H1 (cell line): ENCODE data around the gene CHMP6. TPM values are rescaled to one million over a fixed set of nuclear protein-coding genes. Genes with fewer than 3 reads are reported as not detected.

ENCODE experiments used
- CHD1 ChIP-seq: IDR thresholded peaks from 2 replicates; pipeline ENCODE4 v1.6.1; 2012; ENCODE audit warnings: low read depth, low read length, improper control_type of control experiment
- JUND ChIP-seq: IDR thresholded peaks from 2 replicates; pipeline ENCODE4 v1.6.1; 2011; ENCODE audit warnings: mild to moderate bottlenecking, improper control_type of control experiment, low read length
- MAFK ChIP-seq: IDR thresholded peaks from 2 replicates; pipeline ENCODE4 v1.6.1; 2012; ENCODE audit warnings: low read depth, mild to moderate bottlenecking, improper control_type of control experiment, low read length
- RNF2 ChIP-seq: fragments of 200-900, 300-1000 bp; sonication (generic); IDR thresholded peaks from 2 replicates; pipeline ENCODE4 v1.7.1; 2016; ENCODE audit warnings: borderline replicate concordance, low read depth, mild to moderate bottlenecking, antibody characterized with exemption, low read length; ENCODE audit not compliant: poor library complexity, severe bottlenecking; ENCODE audit errors: missing control alignments
- SIN3A ChIP-seq, 2 experiments: IDR thresholded peaks in 1 of 2; conservative IDR thresholded peaks in 1 of 2; 2 replicates each; pipeline ENCODE4 v1.6.1; 2011 to 2012; ENCODE audit warnings: low read length in 2 of 2, improper control_type of control experiment in 1 of 2, low read depth in 1 of 2, mild to moderate bottlenecking in 1 of 2
- TAF1 ChIP-seq: IDR thresholded peaks from 2 replicates; pipeline ENCODE4 v1.6.1; 2011; ENCODE audit warnings: mild to moderate bottlenecking, low read depth, low read length
- polyA plus RNA-seq, 7 experiments: library from polyadenylated mRNA; depleted of rRNA in 3 of 7; stranded (reverse) in 5 of 7; unstranded in 2 of 7; fragments of >200 nt in 5 of 7; fragments of 200-250 nt in 2 of 7; gene quantifications; 1 replicate in 5 of 7; 2 replicates in 1 of 7; 4 replicates in 1 of 7; pipeline versions ENCODE4 v1.2.1 to v1.2.3, GENCODE V29; 2011 to 2013; ENCODE audit warnings: missing spikeins in 2 of 7, mixed read lengths in 2 of 7
- total RNA-seq: library from RNA; stranded (reverse); fragmentation: NEBNext Ultra II Directional; extraction: Animal tissue kit (Norgen Biotek cat#: 25700); gene quantifications from 2 replicates; pipeline ENCODE4 v1.2.1, GENCODE V29; 2021

CHMP6 gene
- total and polyA plus RNA-seq, 2 of the 8 experiments (the other 6 are each of a cell fraction or from before 2014, with no cell fraction given) = 15.7 to 24.3 TPM

DNA sequence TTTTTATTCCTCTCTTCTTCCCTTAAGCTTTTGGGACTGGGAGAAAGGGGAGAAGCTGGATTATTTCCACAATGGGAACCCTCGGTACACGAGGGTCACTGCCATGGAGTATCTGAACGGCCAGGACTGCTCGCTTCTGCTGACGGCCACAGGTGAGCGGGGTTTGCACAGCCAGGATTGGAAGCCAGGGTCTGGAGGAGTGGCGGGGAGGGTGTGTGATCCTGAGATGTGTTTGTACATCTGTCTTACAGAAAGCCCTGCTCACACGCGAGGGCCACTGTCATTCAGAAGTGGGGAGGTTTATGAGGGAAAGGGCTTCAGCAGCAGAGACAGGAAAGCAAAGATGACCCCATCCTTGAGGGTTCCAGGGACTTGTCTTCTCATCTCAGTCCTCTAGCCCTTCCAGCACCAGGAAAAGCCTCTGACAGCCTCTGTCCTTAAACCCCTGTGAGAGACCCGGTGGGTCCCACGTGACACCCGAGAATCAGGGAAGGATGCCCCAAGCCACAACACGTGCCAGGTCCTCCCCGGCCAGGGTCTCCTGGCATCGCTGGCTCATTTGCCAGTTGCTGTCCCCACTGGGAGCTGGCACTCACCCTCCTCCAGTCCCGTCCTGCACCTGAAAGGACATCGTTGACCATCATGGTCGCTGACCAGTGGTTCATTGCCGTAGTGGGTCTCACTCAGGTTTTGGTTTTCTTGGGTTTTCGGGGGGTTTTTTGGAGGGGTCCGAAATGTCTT, 44.3 kb upstream of the CHMP6 start (continued):
- TF ChIP-seq CHD1 (no peak), SIN3A (conservative IDR thresholded peaks at IDR 0.05 in 1 of 2, IDR thresholded peaks at IDR 0.05 in 1 of 2; ENCODE audit: low read depth in 1 of 2, low read length in 2 of 2) (no peak), RNF2 (no peak), TAF1 (no peak), MAFK (no peak), JUND (no peak)
